ENCODE results near the gene PRSS37.
"Not testable (repeated sequence)": the region's sequence is repeated elsewhere in the genome, so short reads cannot be mapped to it uniquely, and the experiment has no call there.

Gene PRSS37

DNA sequence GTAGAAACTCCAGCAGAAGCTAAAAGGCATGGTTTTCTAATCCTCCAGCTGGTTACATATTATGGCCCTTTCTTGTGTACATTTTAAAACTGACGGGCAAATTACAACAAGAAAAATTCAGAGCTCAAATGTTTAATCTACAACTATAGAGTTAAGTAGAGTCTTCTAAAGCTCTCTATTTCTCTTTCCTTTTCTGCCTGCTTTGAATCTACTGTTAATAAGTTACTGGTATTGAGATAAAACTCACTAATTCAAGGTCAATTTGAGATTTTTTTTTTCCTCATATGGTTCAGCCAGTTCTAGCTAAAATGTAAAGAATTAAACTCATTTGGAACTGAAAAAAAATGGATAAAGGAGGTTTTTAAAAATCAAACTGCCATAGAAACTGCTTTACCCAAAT is 1.6 kb upstream of the PRSS37 start:
- Histone ChIP-seq H3K4me3 (no peak overlapping the region), H3K27ac (no peak overlapping the region)
- no peak for DNase-seq (ENCODE audit: low spot score)
- TF ChIP-seq, protein P1, sequence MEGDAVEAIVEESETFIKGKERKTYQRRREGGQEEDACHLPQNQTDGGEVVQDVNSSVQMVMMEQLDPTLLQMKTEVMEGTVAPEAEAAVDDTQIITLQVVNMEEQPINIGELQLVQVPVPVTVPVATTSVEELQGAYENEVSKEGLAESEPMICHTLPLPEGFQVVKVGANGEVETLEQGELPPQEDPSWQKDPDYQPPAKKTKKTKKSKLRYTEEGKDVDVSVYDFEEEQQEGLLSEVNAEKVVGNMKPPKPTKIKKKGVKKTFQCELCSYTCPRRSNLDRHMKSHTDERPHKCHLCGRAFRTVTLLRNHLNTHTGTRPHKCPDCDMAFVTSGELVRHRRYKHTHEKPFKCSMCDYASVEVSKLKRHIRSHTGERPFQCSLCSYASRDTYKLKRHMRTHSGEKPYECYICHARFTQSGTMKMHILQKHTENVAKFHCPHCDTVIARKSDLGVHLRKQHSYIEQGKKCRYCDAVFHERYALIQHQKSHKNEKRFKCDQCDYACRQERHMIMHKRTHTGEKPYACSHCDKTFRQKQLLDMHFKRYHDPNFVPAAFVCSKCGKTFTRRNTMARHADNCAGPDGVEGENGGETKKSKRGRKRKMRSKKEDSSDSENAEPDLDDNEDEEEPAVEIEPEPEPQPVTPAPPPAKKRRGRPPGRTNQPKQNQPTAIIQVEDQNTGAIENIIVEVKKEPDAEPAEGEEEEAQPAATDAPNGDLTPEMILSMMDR (IDR thresholded peaks at IDR 0.05) = no peak

- TF ChIP-seq, protein P1 (IDR thresholded peaks at IDR 0.05) = no peak
- no peak overlapping the region for H3K4me3 ChIP-seq
- H3K27ac ChIP-seq = no peak overlapping the region
- no peak for DNase-seq (ENCODE audit: low spot score)
Observed at GRCh38 chr7:141840708-141841107, 577 bp downstream of the PRSS37 start.

GRCh38 chr7:141839256-141839655 is 2.0 kb downstream of the PRSS37 start:
- Histone ChIP-seq H3K4me3 (no peak overlapping the region), H3K27ac (no peak overlapping the region)
- TF ChIP-seq, protein P1 (IDR thresholded peaks at IDR 0.05) = no peak
- DNase-seq (ENCODE audit: low spot score) = no peak

- TF ChIP-seq, protein P1 (IDR thresholded peaks at IDR 0.05) = no peak
Observed at GRCh38 chr7:141838581-141838980, 2.7 kb downstream of the PRSS37 start.

DNA sequence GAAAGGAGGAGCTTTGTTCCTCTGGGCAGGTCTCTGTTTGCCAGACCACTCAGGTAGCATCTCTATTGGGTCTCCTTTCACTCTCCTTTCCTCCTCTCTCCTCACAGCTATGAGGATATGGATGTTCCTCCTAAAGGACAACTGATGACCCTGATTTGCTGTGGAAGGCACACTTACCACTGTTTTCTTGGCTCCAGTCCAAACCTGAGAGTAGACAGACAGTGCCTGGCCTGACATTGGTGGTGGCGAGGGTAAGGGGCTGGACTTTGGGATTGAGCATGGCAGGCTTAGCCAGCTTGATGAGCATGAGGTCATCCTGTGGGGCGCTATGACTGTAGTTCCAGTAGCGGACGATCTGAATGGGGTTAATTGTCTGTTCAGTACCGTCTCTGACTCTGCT is 3.6 kb downstream of the PRSS37 start:
- no peak for DNase-seq (ENCODE audit: low spot score)
- no peak overlapping the region for H3K27ac ChIP-seq
- TF ChIP-seq, protein P1 (IDR thresholded peaks at IDR 0.05) = no peak

More at GRCh38 chr7:141838581-141838980, 2.7 kb downstream of the PRSS37 start:
- Histone ChIP-seq H3K27ac (no peak overlapping the region), H3K4me3 (no peak overlapping the region)
- DNase-seq (ENCODE audit: low spot score) = no peak

DNA sequence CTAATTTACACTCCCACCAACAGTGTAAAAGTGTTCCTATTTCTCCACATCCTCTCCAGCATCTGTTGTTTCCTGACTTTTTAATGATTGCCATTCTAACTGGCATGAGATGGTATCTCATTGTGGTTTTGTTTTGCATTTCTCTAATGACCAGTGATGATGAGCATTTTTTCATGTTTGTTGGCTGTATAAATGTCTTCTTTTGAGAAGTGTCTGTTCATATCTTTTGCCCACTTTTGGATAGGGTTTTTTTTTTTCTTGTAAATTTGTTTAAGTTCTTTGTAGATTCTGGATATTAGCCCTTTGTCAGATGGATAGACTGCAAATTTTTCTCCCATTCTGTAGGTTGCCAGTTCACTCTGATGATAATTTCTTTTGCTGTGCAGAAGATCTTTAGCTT is 18.9 kb downstream of the PRSS37 start:
- H3K4me3 ChIP-seq; DNase-seq (ENCODE audit: low spot score); H3K27ac ChIP-seq: not testable (repeated sequence)

More for the DNA sequence above, 3.6 kb downstream of the PRSS37 start:
- no peak overlapping the region for H3K4me3 ChIP-seq

DNA sequence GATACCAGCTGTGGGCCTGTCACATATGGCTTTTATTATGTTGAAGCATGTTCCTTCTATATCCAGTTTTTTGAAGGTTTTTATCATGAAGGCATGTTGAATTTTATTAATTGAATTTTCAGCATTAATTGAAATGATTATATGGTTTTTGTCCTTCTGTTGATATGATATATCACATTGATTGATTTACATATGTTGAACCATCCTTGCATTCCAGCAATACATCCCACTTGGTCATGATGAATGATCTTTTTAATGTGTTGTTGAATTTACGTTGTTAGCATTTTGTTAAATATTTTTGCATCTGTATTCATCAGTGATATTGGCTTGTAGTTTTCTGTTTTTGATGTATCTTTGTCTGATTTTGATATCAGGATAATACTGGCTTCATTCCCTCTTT is 21.2 kb downstream of the PRSS37 start:
- no peak for DNase-seq (ENCODE audit: low spot score)
- Histone ChIP-seq H3K4me3 (no peak overlapping the region), H3K27ac (no peak overlapping the region)
- TF ChIP-seq, protein P1 (IDR thresholded peaks at IDR 0.05) = no peak

- no peak for DNase-seq (ENCODE audit: low spot score)
- H3K27ac ChIP-seq = no peak overlapping the region
- TF ChIP-seq, protein P1 (IDR thresholded peaks at IDR 0.05) = no peak
- no peak overlapping the region for H3K4me3 ChIP-seq
Observed at GRCh38 chr7:141792526-141792925, 48.8 kb downstream of the PRSS37 start.
